Activated naive CD4-positive, alpha-beta T cell (primary cell): ENCODE measurements around the gene GABRP.

Experiments used
- DNase-seq, 4 experiments: peaks; one replicate each; lab custom pipeline; 2025; lab: John Stamatoyannopoulos, UW

Gene GABRP

GRCh38 chr5:170861667-170861916 lies 78.1 kb downstream of the GABRP start:
- no peak for DNase-seq

GRCh38 chr5:170861917-170862766 lies 78.6 kb downstream of the GABRP start, which contains the start of gene RANBP17:
Gene RANBP17, plus strand, starts transcription at chr5:170862018.
- no peak for DNase-seq

GRCh38 chr5:170863646-170864045 lies 80.1 kb downstream of the GABRP start:
- no peak for DNase-seq
